GM12875 (cell line): Measurements from ENCODE around the gene PSMA1.
A peak's percentile ranks its signal among the peaks of the same experiment; 100 is the strongest.
"Not testable (repeated sequence)": the region's sequence is repeated elsewhere in the genome, so short reads cannot be mapped to it uniquely, and the experiment has no call there.

ENCODE experiments used
- H3K4me3 ChIP-seq: one replicate; pipeline ENCODE4 v1.5.1; 2011; ENCODE audit warnings: low read depth, low read length, control low read depth
- TF ChIP-seq, protein P1 (sequence below): IDR thresholded peaks from 2 replicates; pipeline ENCODE4 v1.5.1; 2011; ENCODE audit warnings: low read depth, mild to moderate bottlenecking, control low read depth, inconsistent platforms, low read length, moderate library complexity, borderline replicate concordance; ENCODE audit not compliant: insufficient read depth

The PSMA1 gene

DNA sequence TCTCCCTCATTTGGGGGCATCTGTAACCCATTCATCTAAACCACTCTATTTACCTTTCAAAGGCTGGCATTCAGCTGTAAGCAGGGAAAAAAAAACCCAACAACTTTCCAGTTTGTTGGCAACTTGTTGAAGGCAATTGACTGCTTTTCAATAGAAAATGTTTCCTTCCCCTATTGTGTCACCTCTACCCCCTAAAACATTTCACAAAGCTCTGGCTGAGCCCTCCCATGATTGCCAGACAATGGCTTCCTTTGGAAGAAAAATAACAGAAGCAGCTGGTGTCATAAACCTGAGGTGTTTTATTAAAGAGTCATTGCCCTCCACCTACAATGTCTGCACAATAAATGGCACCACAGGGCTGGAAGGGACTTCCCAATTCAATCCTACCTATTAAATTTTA lies 22.1 kb upstream of the PSMA1 start:
- no peak overlapping the region for H3K4me3 ChIP-seq
- TF ChIP-seq, protein P1, sequence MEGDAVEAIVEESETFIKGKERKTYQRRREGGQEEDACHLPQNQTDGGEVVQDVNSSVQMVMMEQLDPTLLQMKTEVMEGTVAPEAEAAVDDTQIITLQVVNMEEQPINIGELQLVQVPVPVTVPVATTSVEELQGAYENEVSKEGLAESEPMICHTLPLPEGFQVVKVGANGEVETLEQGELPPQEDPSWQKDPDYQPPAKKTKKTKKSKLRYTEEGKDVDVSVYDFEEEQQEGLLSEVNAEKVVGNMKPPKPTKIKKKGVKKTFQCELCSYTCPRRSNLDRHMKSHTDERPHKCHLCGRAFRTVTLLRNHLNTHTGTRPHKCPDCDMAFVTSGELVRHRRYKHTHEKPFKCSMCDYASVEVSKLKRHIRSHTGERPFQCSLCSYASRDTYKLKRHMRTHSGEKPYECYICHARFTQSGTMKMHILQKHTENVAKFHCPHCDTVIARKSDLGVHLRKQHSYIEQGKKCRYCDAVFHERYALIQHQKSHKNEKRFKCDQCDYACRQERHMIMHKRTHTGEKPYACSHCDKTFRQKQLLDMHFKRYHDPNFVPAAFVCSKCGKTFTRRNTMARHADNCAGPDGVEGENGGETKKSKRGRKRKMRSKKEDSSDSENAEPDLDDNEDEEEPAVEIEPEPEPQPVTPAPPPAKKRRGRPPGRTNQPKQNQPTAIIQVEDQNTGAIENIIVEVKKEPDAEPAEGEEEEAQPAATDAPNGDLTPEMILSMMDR, result no peak

DNA sequence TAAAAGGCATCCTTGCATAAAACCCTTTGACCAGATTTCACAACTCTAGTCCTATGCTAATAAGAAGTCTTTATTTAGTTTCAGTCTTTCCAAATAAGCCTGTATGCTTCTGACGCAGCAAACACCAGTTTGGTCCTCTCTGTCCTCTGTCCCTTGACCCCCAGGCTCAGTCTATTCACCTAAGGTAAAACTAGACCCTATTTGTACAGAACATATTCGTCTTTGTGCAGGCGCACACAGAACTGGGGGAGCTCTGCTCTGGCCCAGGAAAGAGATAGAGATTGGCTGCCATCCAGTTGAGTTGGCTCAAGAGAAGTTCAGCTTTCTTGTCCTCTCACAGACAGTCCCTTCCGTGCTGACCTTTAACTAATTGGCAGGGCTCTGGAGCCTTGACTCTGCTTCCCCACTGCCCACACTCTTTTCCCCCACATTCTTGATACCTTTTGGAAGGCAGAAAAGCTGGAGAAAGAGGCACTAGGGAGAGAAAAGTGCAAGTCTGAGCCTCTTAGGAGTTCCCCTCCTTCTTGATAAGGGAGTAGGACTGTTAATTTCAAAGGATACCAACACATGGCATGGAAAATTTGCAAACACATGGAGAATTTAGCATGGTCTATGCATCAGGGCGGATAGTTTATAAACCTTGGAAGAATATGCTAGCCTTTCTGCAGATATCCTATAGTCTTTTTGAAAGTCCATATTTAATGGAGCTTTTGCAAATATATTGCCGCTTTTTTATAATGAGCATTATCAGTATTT lies 21.2 kb upstream of the PSMA1 start:
- no peak overlapping the region for H3K4me3 ChIP-seq
- TF ChIP-seq, protein P1, result no peak

DNA sequence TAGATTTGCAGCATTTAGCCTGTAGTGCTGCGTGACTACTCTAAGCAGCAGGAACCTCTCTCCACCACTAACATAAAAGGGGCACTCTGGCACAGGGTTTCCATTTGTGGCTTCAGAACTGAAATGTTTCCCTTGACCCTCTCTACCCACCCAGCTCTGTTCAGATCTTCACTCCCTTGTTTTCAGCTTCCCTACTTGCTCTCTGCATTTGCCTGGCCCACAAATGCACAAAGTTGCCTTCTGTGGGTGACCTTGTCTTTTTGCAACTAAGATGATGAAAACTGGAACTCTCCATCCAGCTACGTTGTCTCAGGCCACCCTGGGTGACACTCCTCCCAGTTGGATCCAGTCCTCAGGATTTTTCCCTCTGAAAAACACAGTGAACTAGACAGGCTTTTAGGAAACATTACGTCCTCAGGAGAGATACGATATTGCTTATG lies 19.8 kb upstream of the PSMA1 start:
- TF ChIP-seq, protein P1, result no peak

DNA sequence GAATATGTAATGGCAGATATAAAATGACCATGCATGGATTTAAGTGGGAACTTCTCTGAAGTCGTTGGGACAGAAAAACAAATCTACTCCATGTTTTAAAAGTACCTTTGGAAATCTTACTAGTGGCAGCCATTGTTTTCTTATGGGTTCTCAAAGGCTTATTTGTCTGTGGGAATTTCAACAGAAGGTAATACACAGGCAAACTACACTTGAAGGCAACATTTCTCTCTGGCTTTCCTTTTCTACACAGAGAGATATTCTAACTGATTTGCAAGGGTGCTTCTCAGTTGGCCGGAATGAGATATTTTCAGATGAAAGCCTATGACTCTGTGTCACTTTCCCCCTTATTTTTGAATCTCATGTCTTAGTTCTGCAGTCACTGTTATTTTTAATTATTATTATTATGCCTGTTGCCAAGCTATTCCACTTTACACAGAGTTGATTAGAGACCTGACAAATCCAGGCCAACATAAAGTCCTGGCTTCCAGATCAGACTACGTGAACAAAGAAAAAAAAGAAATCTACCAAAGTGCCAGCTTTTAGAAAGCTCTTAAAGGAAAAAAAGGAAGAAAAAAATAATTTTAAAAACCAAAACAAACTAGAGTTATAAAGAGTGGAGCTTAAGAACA lies 18.9 kb upstream of the PSMA1 start:
- TF ChIP-seq, protein P1, result no peak
- no peak overlapping the region for H3K4me3 ChIP-seq

More for the DNA sequence above, 19.8 kb upstream of the PSMA1 start:
- no peak overlapping the region for H3K4me3 ChIP-seq

GRCh38 chr11:14538271-14538925 lies 18.2 kb upstream of the PSMA1 start:
- TF ChIP-seq, protein P1, result no peak
- H3K4me3 ChIP-seq, result no peak overlapping the region

- TF ChIP-seq, protein P1, result peak; percentile 63; the same call in 1 of the 2 replicates
- H3K4me3 ChIP-seq, result no peak overlapping the region
Measured at GRCh38 chr11:14537134-14537599, 17.0 kb upstream of the PSMA1 start.

DNA sequence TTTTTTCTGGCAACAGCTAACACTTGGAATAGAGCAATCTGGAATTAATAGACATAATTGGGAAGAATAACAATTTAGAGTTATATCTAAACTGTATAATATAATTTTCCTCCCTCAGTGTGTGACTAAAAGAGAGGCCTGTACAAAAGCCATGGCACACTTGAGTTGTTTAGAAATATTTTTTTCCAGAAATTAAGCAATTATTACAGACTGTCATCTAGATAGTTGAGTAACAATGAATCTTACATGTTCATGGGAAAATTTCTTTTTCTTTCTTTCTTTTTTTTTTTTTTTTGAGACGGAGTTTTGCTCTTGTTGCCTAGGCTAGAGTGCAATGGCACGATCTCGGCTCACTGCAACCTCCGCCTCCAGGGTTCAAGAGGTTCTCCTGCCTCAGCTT lies 15.0 kb upstream of the PSMA1 start:
- H3K4me3 ChIP-seq, result not testable (repeated sequence)
